Ovary (tissue), 1 donor: ENCODE results near the gene CACFD1.

ENCODE experiments used
- EP300 ChIP-seq: sonication (generic); formaldehyde crosslinking; IDR thresholded peaks from one replicate; pipeline ENCODE4 v1.6.1; 2017; ENCODE audit warnings: antibody characterized with exemption
- POLR2A ChIP-seq: fragments of 450-650 bp; IDR thresholded peaks from one replicate; pipeline ENCODE4 v1.6.1; 2017; ENCODE audit warnings: antibody characterized with exemption, mild to moderate bottlenecking, moderate library complexity

DNA sequence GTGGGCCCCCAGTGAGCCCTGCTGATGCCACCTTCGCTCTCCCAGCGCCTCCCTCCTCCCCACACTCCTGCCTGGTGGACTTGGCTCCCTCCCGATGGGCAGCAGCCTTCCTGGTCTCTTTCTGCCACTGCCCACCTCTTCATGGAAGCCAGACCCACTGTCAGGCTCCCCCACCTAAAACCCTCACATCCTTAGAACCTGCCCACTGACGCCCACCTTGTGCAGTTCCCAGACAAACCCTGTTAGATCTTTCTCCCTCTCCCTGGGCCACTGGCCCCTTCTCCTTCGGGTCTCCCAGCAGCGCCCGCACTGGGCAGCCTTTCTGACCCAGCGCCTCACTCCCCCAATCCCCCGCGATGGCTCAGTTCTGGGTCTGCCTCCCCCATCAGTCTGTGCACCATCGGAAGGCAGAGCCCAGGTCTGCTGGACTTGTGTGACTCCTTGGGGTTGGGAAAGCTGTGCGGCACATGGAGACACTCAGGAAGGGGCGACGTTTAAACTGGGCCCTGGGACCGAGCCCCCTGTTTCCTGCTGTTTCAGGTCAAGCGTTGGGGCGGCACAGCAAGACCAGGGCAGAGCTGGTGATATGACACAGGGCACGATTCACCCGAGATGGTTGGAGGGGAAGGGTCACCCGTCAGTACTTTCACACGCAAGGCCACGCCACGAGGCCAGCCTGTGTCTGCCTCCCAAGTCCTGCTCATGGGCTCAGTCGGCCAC, 47.6 kb downstream of the CACFD1 start:
- no peak for TF ChIP-seq POLR2A
- TF ChIP-seq EP300 = no peak
